Activated T-helper 9 cell treated with anti-CD3 and anti-CD28 coated beads, Interleukin-2, amount 50 U/mL, for 16 hours (primary cell): ENCODE results near the gene CLCNKA.
A peak's percentile ranks its signal among the peaks of the same experiment; 100 is the strongest.
"Not testable (repeated sequence)": the region's sequence is repeated elsewhere in the genome, so short reads cannot be mapped to it uniquely, and the experiment has no call there.

Experiments
- DNase-seq: peaks from one replicate; pipeline ENCODE4 v3.0.0-alpha.2; 2020; ENCODE audit warnings: low read depth

The CLCNKA gene

DNA sequence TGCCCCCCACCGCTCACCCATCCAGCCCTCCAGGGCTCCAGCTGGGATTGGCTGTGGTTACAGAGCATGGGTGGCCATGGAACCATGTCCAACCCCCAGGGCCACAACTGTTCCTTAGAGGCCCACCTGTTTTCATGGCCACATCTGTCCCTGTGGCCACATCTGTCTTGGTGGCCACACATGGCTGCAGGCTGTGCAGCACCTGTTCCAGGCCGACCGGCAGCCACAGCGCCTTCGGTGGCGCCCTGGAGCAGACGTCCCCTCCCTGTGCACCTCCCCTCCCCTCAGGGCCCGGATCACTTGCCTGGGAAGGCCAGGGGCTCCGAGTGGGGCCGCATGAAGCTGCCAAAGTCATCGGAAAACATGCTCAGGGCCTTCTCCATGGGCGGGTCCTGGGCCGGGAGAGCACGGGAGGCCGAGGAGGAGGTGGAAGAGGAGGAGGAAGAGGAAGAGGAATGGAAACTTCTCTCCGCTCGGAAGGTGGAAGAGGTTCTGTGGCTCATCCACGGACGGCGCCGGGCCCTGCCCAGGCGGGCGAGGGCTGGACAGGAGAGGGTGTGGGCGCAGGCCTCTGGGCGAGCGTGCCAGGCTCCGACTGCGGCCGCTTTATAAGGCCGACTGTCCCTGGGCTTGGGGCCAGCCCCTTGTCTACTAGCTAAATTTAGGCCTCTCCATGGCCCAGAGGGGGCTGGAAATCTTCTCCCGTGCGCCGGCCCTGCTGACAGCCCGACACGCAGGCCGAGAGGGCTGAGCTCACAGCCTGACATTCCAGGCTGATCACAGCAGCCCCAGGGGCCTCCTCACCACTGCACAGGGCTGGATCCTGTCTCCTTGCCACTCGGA is 4.2 kb upstream of the CLCNKA start, which contains the start of gene HSPB7:
HSPB7 (minus strand) TSS at position 583 of the 843 bp plus-strand sequence; CDS start at position 503, 80 bp downstream.
- DNase-seq = no peak

DNA sequence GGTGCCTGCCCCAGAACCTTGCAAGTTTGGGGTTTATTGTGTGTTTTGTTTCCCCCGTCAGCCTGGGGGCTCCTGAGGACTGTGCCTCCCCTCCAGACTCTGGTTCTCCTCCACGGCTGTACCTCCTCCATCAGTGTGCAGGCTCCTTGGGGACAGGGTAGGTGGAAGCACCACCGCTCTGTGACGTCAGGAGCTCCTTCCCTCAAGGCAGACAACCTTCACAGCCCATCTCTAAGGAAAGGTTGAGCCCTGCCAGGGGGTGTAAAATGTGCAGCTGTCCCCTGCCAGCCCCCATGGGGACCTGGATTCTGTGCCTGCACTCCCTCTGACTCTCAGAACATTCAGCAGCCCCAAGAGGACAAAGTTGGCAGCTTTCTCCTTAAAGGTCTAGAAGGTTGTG is 3.5 kb upstream of the CLCNKA start:
- DNase-seq = no peak

DNA sequence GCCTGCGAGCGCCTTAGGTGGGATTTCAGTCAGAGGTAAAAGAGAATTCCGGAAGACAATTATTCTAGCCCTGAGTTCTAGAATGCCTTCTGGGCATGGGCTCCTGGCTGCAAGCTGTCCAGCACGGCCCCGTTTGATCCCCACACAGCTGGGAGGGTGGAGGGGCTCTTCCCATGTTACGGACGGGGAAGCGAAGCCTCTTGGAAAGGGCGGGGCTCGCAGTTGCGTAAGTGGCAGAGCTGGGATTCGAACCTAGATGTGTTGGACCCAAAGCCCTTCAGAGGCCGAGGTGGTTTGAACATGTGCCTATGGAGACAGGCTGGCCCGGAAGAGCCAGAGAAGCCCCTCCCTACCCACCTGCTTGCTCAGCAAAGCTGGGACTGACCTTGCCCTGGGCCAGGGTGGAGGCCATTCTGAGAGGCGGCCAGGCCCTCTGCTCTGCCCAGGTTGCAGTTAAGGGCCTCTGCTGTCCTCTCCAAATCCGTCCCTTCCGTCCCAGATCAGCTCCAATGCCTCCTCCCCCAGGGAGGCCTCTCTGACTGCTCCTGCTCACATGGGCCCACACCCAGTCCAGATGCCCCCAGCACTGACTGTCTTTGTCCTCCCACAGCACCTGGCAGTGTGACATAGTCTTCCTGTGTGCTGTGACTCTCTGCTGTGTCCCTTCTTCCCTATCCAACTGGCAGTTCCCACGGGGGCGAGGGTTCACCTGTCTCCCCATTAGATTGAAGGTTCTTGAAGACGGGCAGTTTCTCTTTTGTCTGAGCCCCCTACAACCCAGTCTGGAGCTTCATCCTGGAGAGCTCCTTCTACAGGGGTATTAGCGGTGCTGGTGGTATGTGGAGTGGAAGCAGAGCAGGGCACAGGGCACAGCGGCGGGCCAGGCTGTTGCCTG is 2.8 kb upstream of the CLCNKA start:
- DNase-seq = no peak

DNA sequence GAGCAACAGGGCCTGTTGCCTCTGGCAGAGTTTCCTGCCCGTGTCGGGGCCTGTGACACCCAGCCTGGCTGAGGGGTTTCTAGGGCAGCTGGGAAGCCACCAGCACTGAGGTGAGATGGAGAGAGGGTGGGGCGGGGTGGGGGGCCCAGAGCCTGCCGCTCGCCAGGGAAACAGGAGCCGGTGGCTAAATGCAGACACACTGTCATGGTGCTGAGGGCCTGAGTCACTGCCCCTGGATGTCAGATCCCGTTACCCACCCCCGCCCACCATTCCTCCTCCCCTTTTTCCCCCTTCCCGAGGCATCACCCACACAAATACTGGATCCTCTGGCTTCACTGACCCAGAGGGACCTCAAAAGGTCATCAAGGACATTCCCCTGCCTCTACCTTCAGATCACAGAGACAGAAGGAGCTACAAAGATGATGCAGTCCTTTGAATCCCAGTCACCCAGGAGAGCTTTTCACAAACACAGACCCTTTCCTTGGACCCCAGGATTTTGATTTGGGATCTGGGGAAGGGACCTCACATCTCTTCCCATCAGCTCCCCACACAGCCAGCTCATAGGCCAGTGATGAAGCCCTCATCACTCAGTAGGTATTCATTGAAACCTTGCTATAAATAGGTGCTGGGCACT is 2.1 kb upstream of the CLCNKA start:
- DNase-seq = no peak

DNA sequence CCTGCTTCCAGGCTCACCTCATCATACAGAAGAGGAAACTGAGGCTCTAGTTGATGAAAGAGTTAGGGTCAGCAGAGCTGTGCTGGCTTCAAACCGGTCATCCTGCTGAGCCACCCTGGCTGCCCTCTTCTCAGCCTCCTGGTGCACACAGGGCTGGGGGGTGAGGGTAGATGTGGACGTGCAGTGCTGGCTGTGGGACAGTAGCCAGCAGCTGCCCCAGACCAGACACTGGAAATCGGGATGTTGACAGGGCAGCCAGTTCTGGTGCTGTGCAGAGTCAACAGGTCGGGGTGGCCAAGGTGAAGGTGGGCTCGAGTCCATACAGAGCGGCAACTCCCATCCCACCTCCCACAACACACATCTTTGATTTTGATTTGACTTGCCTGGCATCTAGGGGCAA is 1.5 kb upstream of the CLCNKA start:
- no peak for DNase-seq

DNA sequence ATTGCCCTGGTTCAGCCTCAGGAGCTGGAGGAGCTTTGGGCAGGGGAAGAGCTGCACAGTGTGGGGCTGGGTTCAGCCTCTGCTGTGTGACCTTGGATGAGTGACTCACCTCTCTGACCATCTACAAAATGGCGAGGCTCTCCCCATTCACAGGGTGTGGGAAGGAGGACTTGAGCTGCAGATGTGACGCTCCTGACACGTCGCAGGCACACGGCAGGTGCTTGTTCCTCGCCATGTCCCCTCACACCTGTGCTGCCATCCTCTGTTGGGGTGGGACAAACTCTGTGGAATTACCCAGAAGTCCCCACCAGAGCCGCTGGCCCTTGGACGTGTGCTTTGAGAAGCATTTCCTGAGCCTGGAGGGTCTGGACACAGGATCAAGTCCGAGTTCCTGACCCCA is 958 bp upstream of the CLCNKA start:
- not testable (repeated sequence) for DNase-seq

DNA sequence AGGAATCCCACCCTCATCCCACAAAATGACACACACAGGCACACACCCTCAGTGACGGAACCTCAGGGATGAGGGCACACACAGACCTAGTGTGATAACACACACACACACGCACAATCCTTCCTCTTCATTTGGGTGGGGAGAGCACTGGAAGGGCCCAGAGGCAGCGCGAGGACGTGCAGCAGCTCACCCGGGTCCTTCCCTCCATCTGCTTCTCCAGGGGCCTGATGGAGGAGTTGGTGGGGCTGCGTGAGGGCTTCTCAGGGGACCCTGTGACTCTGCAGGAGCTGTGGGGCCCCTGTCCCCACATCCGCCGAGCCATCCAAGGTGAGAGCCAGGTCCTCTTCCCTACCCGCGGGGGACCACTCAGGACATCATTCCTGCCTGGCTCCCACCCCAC is 557 bp downstream of the CLCNKA start:
- no peak for DNase-seq

DNA sequence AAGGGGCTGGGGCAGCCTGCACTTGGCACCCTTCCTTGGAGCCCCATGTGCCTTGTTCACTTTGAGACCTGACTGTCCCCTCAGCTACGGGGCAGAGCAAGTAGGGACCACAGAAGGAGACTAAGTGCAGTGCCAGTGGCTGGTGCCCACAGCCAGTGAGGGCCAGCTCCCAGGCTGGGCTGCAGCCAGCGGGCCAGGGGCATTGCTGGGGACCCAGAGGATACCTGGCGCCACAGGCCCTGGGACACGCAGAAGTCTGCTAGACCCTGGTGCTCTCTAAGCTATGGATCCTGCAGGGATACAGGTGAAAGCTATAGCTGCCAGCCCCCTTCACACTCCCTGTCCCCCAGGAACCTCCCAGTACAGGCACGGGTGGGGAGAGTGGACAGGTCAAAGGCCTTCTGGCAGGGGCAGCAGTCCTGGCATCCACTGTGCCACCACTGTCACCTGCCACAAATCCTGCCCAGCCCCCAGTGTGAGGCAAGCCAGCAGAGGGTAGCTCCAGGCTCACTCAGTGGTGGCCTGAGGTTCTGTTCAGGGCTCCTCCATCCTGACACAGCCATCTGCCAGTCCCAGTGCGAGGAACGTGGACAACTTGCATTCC is 1.3 kb downstream of the CLCNKA start:
- DNase-seq = no peak

DNA sequence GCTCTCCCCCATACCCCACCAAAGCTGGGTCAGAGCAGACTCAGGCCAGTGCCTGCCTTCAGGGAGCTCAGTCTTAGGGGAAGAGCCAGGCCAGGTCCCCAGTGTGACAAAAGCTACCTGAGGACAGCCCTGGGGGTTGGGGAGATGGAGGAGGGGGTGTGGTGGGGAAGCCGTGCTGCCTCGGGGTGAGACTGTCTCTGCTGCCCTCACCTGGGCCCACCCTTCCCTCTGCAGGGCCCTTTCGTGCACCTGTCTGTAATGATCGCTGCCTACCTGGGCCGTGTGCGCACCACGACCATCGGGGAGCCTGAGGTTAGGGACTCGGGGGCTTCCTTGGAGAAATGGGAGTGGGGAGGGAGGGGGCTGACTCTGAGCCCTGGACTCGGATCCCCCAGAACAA is 4.5 kb downstream of the CLCNKA start:
- DNase-seq = not testable (repeated sequence)

DNA sequence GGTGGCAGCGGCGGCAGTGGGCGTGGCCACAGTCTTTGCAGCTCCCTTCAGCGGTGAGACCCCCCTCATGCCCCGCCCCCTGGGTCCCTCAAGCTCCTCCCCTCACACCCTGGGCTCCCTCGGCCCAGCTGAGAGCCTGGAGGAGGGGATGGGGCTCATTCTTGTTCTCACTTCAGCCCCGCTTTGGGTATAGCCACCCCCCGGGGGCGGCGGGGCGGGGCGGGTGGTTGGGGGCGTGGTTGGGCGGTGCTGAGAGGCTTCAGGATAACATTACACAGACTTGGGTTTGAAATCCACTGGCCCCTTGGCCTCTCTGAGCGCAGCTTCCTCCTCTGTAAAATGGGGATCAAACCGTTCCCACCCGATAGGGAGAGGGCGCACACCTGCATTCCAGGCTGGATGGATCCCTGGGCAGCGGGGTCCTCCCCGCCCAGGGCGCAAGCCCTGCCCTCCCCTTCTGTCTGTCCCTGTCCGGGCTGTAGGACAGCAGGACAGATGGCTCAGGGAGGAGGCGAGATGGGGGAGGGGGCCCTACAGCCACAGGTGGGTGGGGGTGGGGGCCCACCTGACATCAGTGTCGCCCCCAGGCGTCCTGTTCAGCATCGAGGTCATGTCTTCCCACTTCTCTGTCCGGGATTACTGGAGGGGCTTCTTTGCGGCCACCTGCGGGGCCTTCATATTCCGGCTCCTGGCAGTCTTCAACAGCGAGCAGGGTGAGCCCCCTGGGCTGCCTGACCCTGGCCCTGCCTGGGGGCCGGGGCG is 5.1 kb downstream of the CLCNKA start:
- peak; percentile 13 for DNase-seq

DNA sequence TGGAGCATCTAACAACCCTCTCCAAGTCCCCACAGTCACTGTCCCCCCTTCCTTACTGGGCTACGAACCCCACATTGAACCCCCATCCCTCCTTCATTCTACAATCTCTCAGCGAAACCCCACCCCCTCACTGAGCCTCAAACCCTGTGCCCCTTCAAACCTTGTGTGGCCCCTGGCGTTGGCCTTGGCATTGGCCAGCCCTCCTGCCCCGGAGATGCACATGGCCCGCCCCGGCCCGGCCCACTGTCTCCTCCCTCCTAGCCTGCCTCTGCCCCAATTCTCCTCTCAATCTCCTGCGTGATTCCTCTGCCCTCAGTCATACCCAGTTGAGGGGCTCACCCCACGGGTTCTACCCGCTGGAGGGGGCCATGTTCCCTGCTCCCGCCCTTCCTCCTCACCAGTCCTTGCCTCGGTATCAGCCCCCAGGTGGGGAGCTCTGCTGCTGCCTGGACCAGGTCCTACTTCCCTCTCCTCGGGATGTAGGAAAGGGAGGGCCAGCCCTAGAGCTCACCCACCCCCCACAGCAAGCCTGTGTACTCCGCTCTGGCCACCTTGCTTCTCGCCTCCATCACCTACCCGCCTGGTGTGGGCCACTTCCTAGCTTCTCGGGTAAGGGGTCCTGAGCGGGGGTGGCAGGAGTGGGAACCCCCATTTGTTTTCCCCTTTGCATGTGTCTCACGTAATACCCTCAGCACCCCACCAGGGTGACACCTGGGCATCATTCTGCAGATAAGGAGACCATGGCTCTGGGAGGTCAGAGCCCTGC is 6.6 kb downstream of the CLCNKA start:
- no peak for DNase-seq

DNA sequence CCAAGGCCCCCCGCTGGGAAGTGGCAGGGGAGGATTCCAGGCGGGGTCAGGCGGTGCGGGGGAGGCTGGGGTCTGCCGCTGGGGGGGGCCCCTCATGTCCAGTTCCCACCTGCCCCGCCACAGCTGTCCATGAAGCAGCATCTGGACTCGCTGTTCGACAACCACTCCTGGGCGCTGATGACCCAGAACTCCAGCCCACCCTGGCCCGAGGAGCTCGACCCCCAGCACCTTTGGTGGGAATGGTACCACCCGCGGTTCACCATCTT is 7.1 kb downstream of the CLCNKA start:
- DNase-seq = not testable (repeated sequence)

DNA sequence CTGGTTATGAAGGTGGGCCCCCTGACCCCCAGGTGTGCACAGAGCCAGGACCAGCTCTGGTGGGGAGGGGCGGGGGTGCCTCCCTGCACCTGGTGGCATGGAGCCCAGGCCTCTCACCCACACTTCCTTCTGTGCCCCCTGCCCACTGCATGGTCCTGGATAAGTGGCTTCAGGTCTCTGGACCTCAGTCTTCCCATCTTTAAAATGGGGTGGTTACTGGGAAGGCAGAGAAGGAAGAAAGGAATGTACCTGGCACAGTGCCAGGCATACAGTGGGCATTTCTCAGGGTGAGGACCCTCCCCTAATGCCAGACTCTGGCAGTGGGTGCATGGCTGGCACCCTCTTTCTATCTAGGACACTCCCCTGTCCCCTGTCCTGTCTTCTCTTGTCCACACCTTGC is 7.5 kb downstream of the CLCNKA start:
- no peak for DNase-seq

DNA sequence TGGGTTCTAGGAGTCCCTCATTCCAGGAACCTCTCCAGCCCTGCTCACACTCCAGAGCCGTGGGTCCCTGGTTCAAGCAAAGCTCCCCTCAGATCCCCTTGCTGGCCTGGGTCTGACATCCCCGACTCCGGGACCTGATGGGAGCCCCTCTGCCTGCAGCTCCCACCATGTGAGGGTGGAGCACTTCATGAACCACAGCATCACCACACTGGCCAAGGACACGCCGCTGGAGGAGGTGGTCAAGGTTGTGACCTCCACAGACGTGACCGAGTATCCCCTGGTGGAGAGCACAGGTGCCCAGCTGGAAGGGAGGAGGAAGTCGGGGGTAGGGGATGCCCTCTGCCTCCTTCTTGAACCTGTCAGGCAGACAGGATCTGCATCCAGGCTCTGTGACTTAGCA is 9.7 kb downstream of the CLCNKA start:
- no peak for DNase-seq

DNA sequence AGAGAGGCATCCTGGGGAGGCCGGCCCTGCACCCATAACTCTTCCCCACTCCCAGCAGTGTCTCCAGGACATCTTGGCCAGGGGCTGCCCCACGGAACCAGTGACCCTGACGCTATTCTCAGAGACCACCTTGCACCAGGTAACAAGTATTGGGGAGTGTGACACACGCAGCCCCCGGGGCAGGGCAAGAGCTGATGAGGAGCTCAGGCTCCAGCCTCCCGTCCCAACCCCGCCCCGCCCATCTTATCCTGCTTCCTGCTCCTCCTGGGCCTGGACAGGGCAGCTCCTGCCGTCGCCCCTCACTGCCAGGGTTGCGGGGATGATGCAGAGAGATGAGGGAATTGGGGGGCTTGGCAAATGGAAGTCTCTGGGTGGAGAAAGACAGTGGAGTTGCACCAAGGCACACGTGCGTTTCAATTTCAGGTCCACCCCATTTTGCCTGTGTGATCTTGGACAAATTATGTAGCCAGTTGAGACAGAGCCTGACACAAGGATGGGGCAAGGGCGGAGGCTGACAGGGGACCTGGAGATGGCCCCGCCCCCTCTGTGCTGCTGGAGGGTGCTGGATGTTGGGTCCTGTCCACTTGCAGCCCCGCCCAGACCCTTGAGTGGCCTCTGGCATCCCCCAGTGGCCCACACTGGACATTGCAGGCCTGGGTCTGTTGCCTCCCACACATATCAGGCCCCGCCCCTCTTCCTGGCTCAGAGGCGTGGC is 10.7 kb downstream of the CLCNKA start:
- peak; percentile 37 for DNase-seq

DNA sequence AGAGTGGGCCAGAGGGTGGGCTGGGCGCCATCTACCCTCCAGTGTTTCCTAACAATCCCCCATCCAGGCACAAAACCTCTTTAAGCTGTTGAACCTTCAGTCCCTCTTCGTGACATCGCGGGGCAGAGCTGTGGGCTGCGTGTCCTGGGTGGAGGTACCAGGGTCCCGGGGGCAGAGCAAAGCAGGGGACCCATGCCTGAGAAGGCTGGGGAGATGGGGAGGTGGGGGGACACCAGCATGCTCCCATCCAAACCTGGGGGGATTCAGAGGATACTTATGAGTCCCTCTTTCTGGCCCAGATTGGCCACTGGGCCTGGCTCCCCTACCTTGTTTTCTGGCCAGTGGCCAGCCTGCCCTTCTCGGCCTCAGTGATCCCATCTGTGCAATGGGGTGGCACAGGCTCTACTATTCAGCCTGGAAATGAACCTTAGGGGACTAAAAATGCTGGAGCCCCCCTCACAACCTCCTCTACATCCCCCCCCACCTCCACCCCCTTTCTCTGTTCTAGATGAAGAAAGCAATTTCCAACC is 11.3 kb downstream of the CLCNKA start:
- DNase-seq = not testable (repeated sequence)

DNA sequence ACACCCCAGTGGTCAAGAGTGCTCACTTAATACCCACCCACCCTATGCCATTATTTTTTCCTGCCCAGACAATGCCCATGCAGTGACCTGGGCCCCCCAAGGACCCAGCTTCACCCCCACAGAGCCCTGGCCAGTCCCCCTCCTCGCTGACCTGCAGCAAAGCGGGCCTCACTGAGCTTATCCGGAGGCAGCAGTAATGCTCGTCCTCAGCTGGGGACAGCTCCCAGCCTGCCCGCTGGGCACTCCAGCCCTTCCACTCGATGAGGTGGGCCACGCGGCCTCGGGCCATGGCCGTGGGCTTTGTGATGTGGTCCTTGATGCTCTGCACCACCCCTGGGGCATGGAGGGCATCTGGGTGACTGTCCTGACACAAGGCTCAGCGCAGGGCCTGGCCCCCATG is 14.6 kb downstream of the CLCNKA start:
- DNase-seq = not testable (repeated sequence)

DNA sequence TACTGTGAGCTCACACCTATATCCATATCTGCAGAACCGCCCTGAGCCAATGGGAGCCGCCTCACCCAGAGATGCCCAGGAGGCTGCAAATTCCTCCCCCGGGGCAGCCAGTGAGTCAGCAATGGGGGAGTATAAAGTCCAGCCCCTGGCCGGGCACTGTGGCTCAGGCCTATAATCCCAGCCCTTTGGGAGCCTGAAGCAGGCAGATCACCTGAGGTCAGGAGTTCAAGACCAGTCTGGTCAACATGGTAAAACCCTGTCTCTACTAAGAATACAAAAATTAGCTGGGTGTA is 16.7 kb downstream of the CLCNKA start:
- no peak for DNase-seq

DNA sequence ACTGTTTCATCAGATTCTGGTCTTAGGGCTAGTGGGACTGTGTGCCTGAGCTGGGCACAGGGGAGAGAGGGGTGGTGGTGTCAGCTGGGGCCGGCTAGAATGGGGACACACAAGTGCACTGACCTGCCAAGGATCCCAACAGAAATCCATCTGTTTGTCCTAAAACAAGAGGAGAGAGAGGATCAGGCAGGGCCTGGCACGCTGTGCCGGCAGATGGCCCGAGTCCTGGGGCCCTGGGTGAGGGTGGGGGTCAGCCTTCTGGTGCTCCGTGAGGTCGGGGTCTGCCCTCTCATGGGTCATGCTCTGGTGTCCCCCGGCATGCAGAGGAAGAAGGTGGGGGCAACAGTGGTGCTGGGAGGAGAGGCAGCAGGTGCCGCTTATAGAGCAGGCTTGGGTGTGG is 18.0 kb downstream of the CLCNKA start:
- not testable (repeated sequence) for DNase-seq

DNA sequence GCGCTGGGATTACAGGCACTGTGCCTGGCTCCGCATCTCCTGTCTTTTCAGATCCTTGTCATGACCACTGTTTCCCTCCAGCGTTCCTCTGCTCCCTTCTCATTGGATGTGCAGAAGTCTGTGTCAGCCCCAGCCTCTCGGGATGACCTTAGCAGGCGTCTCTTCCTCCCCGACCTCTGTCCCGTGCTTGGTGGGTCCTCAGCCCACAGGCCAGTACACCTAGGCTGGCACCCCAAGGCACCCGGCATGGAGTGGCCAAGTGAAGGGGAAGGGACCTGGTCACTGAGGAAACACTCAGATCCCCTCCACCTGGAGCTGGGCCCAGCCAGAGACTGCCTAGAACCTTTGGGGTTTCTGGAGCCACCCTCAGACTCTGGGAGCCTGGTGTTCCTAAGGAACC is 19.4 kb downstream of the CLCNKA start:
- DNase-seq = no peak
